ENCODE results near the gene ARFGAP2.

The ARFGAP2 gene

GRCh38 chr11:47161134-47161854 lies 15.4 kb downstream of the ARFGAP2 start:
- H4K20me1 ChIP-seq (ENCODE audit: insufficient read depth) = no peaks in the 10 kb centered on the region
- H3K4me2 ChIP-seq = no peak overlapping the region
- peaks cover 1% of the 10 kb centered on the region for H3K4me1 ChIP-seq (ENCODE audit: low read depth, poor library complexity, severe bottlenecking)
- peak; percentile 76 for TF ChIP-seq CTCF (conservative IDR thresholded peaks at IDR 0.05; ENCODE audit: low read depth, low read length)
- no peaks in the 10 kb centered on the region for H3K36me3 ChIP-seq (ENCODE audit: insufficient read depth)
- H3K79me2 ChIP-seq (ENCODE audit: insufficient read depth, low read depth) = no peaks in the 10 kb centered on the region
- H3K9ac ChIP-seq = no peak overlapping the region
- H2AFZ ChIP-seq (ENCODE audit: low read depth) = no peak overlapping the region
- no peak overlapping the region for H3K4me3 ChIP-seq (IDR thresholded peaks at IDR 0.05; ENCODE audit: insufficient read depth, low read depth, low read length)
- H3K27me3 ChIP-seq (ENCODE audit: insufficient read depth, low read depth) = no peaks in the 10 kb centered on the region
- H3K27ac ChIP-seq = no peak overlapping the region

- Histone ChIP-seq H3K27me3 (ENCODE audit: insufficient read depth, low read depth) (no peaks in the 10 kb centered on the region), H4K20me1 (ENCODE audit: insufficient read depth) (no peaks in the 10 kb centered on the region), H2AFZ (ENCODE audit: low read depth) (no peak overlapping the region), H3K4me1 (ENCODE audit: low read depth, poor library complexity, severe bottlenecking) (no peaks in the 10 kb centered on the region), H3K27ac (no peak overlapping the region), H3K4me2 (no peak overlapping the region), H3K79me2 (ENCODE audit: insufficient read depth, low read depth) (no peaks in the 10 kb centered on the region), H3K36me3 (ENCODE audit: insufficient read depth) (no peaks in the 10 kb centered on the region), H3K9ac (no peak overlapping the region), H3K4me3 (IDR thresholded peaks at IDR 0.05; ENCODE audit: insufficient read depth, low read depth, low read length) (no peak overlapping the region)
- TF ChIP-seq CTCF (conservative IDR thresholded peaks at IDR 0.05; ENCODE audit: low read depth, low read length) = no peak
These were observed 15.9 kb downstream of the ARFGAP2 start for GRCh38 chr11:47160753-47161133.

- Histone ChIP-seq H3K79me2 (ENCODE audit: insufficient read depth, low read depth) (no peaks in the 10 kb centered on the region), H3K9ac (no peak overlapping the region), H3K4me1 (ENCODE audit: low read depth, poor library complexity, severe bottlenecking) (no peaks in the 10 kb centered on the region), H3K27ac (no peak overlapping the region), H3K4me2 (no peak overlapping the region), H3K36me3 (ENCODE audit: insufficient read depth) (no peaks in the 10 kb centered on the region), H2AFZ (ENCODE audit: low read depth) (no peak overlapping the region), H3K27me3 (ENCODE audit: insufficient read depth, low read depth) (no peaks in the 10 kb centered on the region), H4K20me1 (ENCODE audit: insufficient read depth) (no peaks in the 10 kb centered on the region), H3K4me3 (IDR thresholded peaks at IDR 0.05; ENCODE audit: insufficient read depth, low read depth, low read length) (no peak overlapping the region)
- no peak for TF ChIP-seq CTCF (conservative IDR thresholded peaks at IDR 0.05; ENCODE audit: low read depth, low read length)
These were observed 18.4 kb downstream of the ARFGAP2 start for GRCh38 chr11:47158242-47158641.

- Histone ChIP-seq H3K27ac (no peak overlapping the region), H4K20me1 (ENCODE audit: insufficient read depth) (no peaks in the 10 kb centered on the region), H3K4me2 (no peak overlapping the region), H3K36me3 (ENCODE audit: insufficient read depth) (no peaks in the 10 kb centered on the region), H3K9ac (no peak overlapping the region), H3K4me1 (ENCODE audit: low read depth, poor library complexity, severe bottlenecking) (no peaks in the 10 kb centered on the region), H3K27me3 (ENCODE audit: insufficient read depth, low read depth) (no peaks in the 10 kb centered on the region), H2AFZ (ENCODE audit: low read depth) (no peak overlapping the region), H3K4me3 (IDR thresholded peaks at IDR 0.05; ENCODE audit: insufficient read depth, low read depth, low read length) (no peak overlapping the region), H3K79me2 (ENCODE audit: insufficient read depth, low read depth) (no peaks in the 10 kb centered on the region)
- TF ChIP-seq CTCF (conservative IDR thresholded peaks at IDR 0.05; ENCODE audit: low read depth, low read length) = no peak
These were observed 18.9 kb downstream of the ARFGAP2 start for GRCh38 chr11:47157805-47158204.

All from KMS-11 (cell line).